Stimulated activated CD8-positive, alpha-beta memory T cell treated with anti-CD3 and anti-CD28 coated beads, Interleukin-12 subunit alpha, Interleukin-12 subunit beta, amount 100 ng/mL, for 4 hours (primary cell): Measurements from ENCODE around the gene PAGE4.

ENCODE experiments used
- DNase-seq: peaks from one replicate; pipeline ENCODE4 v3.0.0-alpha.2; 2020; ENCODE audit warnings: low read depth

Gene PAGE4

DNA sequence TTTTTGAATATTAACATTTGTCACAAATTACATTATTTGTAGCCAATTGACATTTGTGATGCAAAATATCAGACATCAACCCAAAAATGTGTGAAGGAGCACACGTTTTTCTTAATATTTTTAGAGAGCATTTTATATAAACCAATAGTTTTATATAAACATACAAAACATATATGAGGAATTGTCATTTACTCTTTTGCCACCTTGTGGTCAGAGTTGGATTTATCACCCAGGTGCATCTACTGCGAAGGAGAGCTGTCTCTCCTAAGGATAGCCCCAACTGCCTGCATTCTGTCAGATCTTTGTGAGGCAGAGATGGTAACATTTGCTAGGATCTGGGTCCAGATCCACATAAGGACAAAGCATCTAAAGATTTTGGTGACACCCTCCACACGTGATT lies 47.6 kb downstream of the PAGE4 start:
- no peak for DNase-seq

DNA sequence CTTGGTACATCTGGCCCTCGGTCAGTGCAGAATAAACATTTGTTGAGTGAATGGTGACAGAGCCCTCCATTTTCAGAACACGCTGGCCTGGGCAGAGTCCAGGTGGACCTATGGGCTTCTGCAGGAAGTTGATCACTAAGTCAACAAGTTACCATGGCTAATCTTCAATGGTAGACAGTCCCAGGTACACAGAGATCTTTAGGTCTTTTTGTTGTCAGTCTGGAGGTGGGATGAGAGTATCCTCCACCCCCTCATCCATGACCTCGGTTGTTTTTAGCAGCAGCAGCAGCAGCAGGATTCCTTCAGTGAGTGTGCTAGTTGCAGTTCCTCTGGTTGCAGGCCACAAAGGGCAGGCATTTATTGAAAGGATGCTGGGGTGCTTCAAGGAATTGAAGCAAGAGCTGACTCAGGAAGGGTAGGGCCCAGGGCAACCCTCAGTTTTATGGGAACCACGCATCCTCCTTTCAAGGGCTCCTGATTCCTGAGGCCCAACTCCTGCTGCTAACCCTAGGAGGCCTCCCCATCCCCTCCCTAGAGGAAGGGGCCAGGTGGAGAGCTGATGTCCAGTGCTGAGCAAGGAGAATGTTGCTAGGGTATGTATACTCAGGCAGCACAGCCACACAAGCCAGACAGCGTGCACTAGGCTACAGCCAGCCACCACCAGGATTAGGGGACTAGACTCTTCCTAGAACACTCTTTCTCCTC lies 48.4 kb downstream of the PAGE4 start:
- DNase-seq: no peak

- DNase-seq: no peak
Measured at GRCh38 chrX:49878128-49878833, 49.2 kb downstream of the PAGE4 start.

DNA sequence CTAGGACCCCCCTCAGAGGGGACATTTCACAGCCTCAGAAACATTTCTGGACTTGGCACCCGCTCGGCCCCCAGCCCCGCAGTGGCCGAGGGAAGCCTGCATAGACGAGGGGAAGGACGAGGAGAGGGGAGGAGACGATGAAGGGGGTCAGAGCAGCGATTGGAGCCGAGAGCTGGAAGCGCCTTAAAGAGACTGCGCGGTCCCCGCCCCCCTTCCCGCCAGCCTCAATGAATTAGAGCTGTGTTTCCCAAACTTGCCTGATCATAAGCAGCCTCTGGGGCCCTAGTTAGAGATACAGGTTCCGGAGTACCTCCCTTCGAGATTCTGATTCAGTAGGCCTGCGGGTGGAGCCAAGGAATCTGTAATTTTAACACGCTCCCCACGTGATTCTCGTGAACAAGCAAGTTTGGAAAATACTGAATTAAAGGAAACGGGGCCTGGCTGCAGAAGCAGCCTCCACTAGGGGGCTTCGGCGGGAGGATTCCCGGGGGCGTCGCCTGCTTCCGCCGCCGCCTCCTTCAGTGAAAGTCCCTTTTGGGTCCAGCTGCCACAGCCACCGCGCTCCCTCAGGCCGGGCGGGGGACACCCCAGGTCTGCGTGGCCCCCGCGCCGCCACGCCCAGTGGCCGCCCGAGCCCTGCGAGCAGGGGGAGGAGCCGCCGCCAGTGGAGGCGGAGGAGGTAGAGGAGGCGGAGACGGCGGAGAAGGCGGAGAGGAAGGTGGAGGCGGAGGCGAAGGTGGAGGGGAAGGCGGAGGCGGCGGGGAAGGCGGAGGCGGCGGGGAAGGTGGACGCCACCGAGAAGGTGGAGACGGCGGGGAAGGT lies 49.9 kb downstream of the PAGE4 start, which contains the start of gene USP27X:
USP27X (plus strand) TSS at position 651 of the 822 bp plus-strand sequence. CDS start 824 bp downstream, outside the sequence.
- DNase-seq: peak; percentile 66

GRCh38 chrX:49879656-49880277 lies 50.7 kb downstream of the PAGE4 start:
- no peak for DNase-seq

- no peak for DNase-seq
Measured at GRCh38 chrX:49880668-49881067, 51.6 kb downstream of the PAGE4 start.
